Transverse colon (tissue), 3 donors: ENCODE results near the gene S100A7A.

Experiments used
- POLR2A ChIP-seq: fragments of 450-650 bp; IDR thresholded peaks from one replicate; pipeline ENCODE4 v1.6.1; 2016; ENCODE audit warnings: antibody characterized with exemption, mild to moderate bottlenecking, moderate library complexity
- TF ChIP-seq, protein P1 (sequence below), 5 experiments: fragments of 200-600 bp in 3 of 5; fragments of 450-650 bp in 2 of 5; sonication (generic) in 3 of 5; IDR thresholded peaks; 1 replicate in 2 of 5; 2 replicates in 3 of 5; pipeline ENCODE4 v1.5.1; 2016 to 2017; ENCODE audit warnings: antibody characterized with exemption in 5 of 5, inconsistent platforms in 3 of 5, mild to moderate bottlenecking in 2 of 5, moderate library complexity in 1 of 5

DNA sequence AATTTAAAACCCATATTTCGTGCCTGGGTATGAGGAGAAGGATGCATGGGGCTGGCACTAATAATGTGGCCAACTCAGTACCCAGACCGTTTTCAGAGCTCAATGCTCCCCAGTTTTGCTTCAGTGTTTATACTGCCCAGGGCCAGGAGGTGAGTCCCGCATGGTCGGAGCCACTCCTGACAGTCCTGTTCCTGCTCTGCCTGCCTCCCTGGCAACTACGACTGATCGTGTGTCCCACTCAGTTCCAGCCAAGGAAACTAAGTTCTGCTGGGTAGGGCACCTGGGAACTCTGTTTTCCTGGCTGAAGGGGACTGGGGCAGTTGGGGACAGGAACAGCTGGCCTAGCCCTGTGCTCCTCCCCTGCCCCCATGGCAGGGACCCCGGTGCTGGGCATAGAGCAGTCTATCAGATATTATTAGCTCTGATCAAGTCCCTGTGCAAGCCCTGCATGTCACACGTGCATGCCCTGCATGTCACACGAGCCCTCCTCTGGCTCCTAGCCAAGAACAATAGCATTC lies 25.0 kb downstream of the S100A7A start:
- TF ChIP-seq, protein P1, sequence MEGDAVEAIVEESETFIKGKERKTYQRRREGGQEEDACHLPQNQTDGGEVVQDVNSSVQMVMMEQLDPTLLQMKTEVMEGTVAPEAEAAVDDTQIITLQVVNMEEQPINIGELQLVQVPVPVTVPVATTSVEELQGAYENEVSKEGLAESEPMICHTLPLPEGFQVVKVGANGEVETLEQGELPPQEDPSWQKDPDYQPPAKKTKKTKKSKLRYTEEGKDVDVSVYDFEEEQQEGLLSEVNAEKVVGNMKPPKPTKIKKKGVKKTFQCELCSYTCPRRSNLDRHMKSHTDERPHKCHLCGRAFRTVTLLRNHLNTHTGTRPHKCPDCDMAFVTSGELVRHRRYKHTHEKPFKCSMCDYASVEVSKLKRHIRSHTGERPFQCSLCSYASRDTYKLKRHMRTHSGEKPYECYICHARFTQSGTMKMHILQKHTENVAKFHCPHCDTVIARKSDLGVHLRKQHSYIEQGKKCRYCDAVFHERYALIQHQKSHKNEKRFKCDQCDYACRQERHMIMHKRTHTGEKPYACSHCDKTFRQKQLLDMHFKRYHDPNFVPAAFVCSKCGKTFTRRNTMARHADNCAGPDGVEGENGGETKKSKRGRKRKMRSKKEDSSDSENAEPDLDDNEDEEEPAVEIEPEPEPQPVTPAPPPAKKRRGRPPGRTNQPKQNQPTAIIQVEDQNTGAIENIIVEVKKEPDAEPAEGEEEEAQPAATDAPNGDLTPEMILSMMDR (IDR thresholded peaks at IDR 0.05): no peak
- TF ChIP-seq POLR2A: no peak
